Sigmoid colon (tissue), 7 donors: ENCODE measurements around the gene CDC14A. TPM values are rescaled to one million over a fixed set of nuclear protein-coding genes. Genes with fewer than 3 reads are reported as not detected.

ENCODE experiments used
- DNase-seq: peaks from one replicate; pipeline ENCODE4 v3.0.0-alpha.2; 2019
- H3K27ac ChIP-seq, 4 donors: fragments of 200-600 bp; sonication (generic); one replicate each; pipeline ENCODE4 v1.5.1; 2016 to 2019; ENCODE audit warnings: mild to moderate bottlenecking in 1 of 4
- H3K27me3 ChIP-seq, 3 donors: fragments of 200-600 bp; sonication (generic); one replicate each; pipeline ENCODE4 v1.5.1; 2019; ENCODE audit warnings: mild to moderate bottlenecking in 1 of 3
- H3K36me3 ChIP-seq, 4 donors: fragments of 200-600 bp; sonication (generic); one replicate each; pipeline ENCODE4 v1.5.1; 2016 to 2019
- H3K4me1 ChIP-seq, 4 donors: fragments of 200-600 bp; sonication (generic); one replicate each; pipeline ENCODE4 v1.5.1; 2017 to 2019
- H3K4me3 ChIP-seq, 4 donors: fragments of 200-600 bp; sonication (generic); one replicate each; pipeline ENCODE4 v1.5.1; 2017 to 2019; ENCODE audit warnings: mild to moderate bottlenecking in 2 of 4, moderate library complexity in 1 of 4
- H3K9me3 ChIP-seq, 4 donors: fragments of 200-600 bp in 3 of 4; sonication (generic) in 3 of 4; one replicate each; pipeline versions ENCODE4 v1.5.1 to v1.6.1; 2013 to 2019
- EP300 ChIP-seq, 4 donors: sonication (generic); formaldehyde crosslinking; IDR thresholded peaks; one replicate each; pipeline ENCODE4 v1.6.1; 2017; ENCODE audit warnings: antibody characterized with exemption in 4 of 4
- POLR2A ChIP-seq, 2 donors: fragments of 450-650 bp; IDR thresholded peaks; one replicate each; pipeline ENCODE4 v1.6.1; 2016; ENCODE audit warnings: antibody characterized with exemption in 2 of 2, mild to moderate bottlenecking in 2 of 2, moderate library complexity in 2 of 2
- POLR2AphosphoS5 ChIP-seq, 4 donors: sonication (generic); formaldehyde crosslinking; IDR thresholded peaks; one replicate each; pipeline ENCODE4 v1.6.1; 2017; ENCODE audit warnings: antibody characterized with exemption in 4 of 4
- WGBS, 2 donors: extraction: QIAGEN DNeasy Blood & Tissue Kit; methylation state at CpG; one replicate each; pipeline ENCODE4 v1.1.7; 2013; 5-methylcytosine and 5-hydroxymethylcytosine counted together
- intact Hi-C: fragments of 100-400 bp; cut with DNase I; formaldehyde crosslinking; loops from one replicate; pipeline ENCODE4 v1.15.1; 2023
- polyA plus RNA-seq, 3 donors: library from polyadenylated mRNA; stranded (reverse); fragments of 200-250 nt; gene quantifications; one replicate each; pipeline ENCODE4 v1.2.3, GENCODE V29; 2013
- total RNA-seq, 4 donors: library from RNA; depleted of rRNA; stranded (reverse); fragments of >200 nt; gene quantifications; one replicate each; pipeline ENCODE4 v1.1.0, GENCODE V29; 2016
- TF ChIP-seq, protein P1 (sequence below), 4 experiments: fragments of 450-650 bp in 3 of 4; fragments of 200-600 bp in 1 of 4; IDR thresholded peaks; one replicate each; pipeline ENCODE4 v1.5.1; 2016 to 2019; ENCODE audit warnings: antibody characterized with exemption in 4 of 4, mild to moderate bottlenecking in 3 of 4, moderate library complexity in 2 of 4
- donor health status: healthy with polysubstance abuse.
- donor health status: Bipolar disorder and iron deficiency.
- donor health status: healthy.

Gene CDC14A
- total and polyA plus RNA-seq, 7 donors = 4.6 to 22.7 (median 11.8) TPM

DNA sequence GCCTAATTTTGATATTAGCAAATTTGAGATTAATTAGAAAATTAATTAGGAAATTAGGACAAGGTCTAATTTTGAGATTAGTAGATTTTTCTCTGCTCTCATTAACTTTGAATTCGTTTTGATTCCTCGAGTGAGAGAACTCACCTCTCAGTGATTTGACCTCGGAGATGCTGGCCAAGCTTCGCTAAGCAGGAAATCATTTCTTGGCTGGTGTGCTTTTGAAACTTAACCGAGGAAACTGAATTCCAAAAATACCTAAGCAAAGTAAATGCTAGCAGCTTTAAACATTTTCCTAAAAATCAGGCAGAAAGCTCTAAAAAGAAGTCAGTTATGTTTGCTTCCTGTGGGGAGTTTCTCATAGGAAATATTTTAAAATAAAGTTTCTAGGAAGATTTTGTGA, 34.9 kb downstream of the CDC14A start:
- TF ChIP-seq, protein P1, sequence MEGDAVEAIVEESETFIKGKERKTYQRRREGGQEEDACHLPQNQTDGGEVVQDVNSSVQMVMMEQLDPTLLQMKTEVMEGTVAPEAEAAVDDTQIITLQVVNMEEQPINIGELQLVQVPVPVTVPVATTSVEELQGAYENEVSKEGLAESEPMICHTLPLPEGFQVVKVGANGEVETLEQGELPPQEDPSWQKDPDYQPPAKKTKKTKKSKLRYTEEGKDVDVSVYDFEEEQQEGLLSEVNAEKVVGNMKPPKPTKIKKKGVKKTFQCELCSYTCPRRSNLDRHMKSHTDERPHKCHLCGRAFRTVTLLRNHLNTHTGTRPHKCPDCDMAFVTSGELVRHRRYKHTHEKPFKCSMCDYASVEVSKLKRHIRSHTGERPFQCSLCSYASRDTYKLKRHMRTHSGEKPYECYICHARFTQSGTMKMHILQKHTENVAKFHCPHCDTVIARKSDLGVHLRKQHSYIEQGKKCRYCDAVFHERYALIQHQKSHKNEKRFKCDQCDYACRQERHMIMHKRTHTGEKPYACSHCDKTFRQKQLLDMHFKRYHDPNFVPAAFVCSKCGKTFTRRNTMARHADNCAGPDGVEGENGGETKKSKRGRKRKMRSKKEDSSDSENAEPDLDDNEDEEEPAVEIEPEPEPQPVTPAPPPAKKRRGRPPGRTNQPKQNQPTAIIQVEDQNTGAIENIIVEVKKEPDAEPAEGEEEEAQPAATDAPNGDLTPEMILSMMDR (IDR thresholded peaks at IDR 0.05) = no peak
- TF ChIP-seq POLR2A (IDR thresholded peaks at IDR 0.05) = no peak
- TF ChIP-seq POLR2AphosphoS5 (IDR thresholded peaks at IDR 0.05) = no peak
- no peak for TF ChIP-seq EP300 (IDR thresholded peaks at IDR 0.05)
- Histone ChIP-seq H3K36me3 (no peaks in the 10 kb centered on the region), H3K4me1 (peaks cover 0 to 16% (median 0%) of the 10 kb centered on the region in 4 donors), H3K4me3 (peak overlapping the region in 3 of 4 donors; percentile 10 to 26 (median 13)), H3K9me3 (no peaks in the 10 kb centered on the region), H3K27me3 (no peaks in the 10 kb centered on the region), H3K27ac (peak overlapping the region; percentile 26 to 64 (median 36))
- intact Hi-C loops = no loop called here
- no peak for DNase-seq
- WGBS, 2 donors = 34 to 77% methylated on average over 5 of the region's 5 CpGs

DNA sequence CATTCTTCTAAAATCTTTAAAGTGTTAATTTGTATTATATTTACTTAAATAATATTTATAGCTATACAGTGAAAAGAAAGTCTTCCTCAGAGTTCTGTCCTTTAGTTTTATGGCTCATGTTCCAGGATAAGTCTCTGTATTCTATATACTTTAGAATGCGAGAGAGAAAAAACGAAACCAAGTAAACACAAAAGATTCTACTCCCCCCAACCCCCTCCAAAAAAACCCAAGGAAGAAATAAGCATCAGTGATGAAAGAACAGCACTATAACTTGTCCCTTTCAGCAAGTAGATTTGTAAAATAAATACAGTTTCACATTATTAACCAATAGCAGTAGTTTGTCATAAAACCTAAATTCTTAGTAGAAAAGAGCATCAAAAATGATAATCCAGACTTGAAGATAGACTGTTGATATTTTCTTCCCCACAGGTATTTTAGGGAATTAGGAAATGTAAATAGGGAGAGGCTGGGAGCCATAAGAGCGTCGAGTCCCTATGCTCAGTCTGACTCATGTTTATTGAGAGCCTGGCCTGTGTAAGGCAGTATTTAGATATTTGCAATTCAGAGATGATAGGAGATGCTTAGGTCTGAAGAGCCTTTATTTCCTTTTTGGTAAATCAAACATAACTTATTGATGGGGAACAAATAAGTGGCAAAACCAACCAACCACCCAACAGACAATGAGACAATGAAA, 35.5 kb downstream of the CDC14A start:
- no peaks in the 10 kb centered on the region for H3K36me3 ChIP-seq
- H3K9me3 ChIP-seq = no peaks in the 10 kb centered on the region
- peak overlapping the region in 3 of 4 donors; percentile 10 to 26 (median 13) for H3K4me3 ChIP-seq
- H3K27ac ChIP-seq = peak overlapping the region; percentile 26 to 64 (median 36)
- 40 to 48% methylated on average over 4 of the region's 4 CpGs for WGBS, 2 donors
- H3K27me3 ChIP-seq = no peaks in the 10 kb centered on the region
- H3K4me1 ChIP-seq = peaks cover 0 to 16% (median 0%) of the 10 kb centered on the region in 4 donors
- no peak for DNase-seq
- intact Hi-C loops = no loop called here
- no peak for TF ChIP-seq EP300 (IDR thresholded peaks at IDR 0.05)
- TF ChIP-seq POLR2A (IDR thresholded peaks at IDR 0.05) = no peak
- TF ChIP-seq, protein P1 (IDR thresholded peaks at IDR 0.05) = no peak
- TF ChIP-seq POLR2AphosphoS5 (IDR thresholded peaks at IDR 0.05) = no peak

DNA sequence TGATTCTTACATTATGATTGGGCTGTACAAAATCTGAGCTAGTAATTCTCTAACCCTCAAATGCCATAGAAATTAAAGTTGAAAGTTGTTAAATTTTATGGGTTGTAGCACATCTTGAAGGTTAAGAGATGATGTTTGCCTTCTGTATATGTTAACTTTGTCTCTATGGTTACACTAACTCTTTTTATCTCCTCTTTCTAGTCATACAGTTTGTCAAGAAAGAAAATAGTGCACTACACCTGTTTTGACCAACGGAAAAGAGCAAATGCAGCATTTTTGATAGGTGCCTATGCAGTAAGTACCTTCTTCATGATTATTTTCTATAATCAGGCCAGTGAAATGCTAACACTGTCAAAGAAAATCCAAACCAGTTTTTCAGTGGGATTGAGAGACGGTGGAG, 38.2 kb downstream of the CDC14A start:
- H3K4me1 ChIP-seq = peaks cover 0 to 16% (median 0%) of the 10 kb centered on the region in 4 donors
- TF ChIP-seq, protein P1 (IDR thresholded peaks at IDR 0.05) = no peak
- TF ChIP-seq POLR2A (IDR thresholded peaks at IDR 0.05) = no peak
- no peak for TF ChIP-seq POLR2AphosphoS5 (IDR thresholded peaks at IDR 0.05)
- TF ChIP-seq EP300 (IDR thresholded peaks at IDR 0.05) = no peak
- H3K36me3 ChIP-seq = no peaks in the 10 kb centered on the region
- intact Hi-C loops = no loop called here
- no peak overlapping the region for H3K4me3 ChIP-seq
- no peak for DNase-seq
- no peaks in the 10 kb centered on the region for H3K9me3 ChIP-seq
- no peaks in the 10 kb centered on the region for H3K27me3 ChIP-seq
- H3K27ac ChIP-seq = no peak overlapping the region
- 28 to 74% methylated on average over 2 of the region's 2 CpGs for WGBS, 2 donors

DNA sequence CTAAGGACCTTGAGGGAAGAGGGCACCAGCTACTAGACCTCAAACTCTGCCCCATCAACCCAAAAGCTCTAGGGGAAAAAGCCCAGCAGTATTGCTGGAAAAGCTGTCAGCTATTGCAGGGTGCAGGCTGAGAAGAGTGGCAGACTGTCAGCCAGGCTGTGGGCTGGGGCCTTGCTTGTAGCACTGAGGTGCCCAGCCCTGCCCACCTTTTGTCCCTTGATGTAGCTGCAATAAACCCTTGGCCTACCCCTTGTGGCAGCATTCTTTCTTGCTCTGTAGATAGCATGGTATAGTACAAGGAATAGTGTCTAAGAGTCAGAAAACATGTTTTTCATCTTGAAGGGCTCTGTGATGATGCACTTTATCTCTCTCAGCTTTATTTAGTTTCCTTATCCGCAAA, 39.4 kb downstream of the CDC14A start:
- no peaks in the 10 kb centered on the region for H3K9me3 ChIP-seq
- H3K4me3 ChIP-seq = no peak overlapping the region
- WGBS, 2 donors = 80 to 86% methylated on average over 1 of the region's 1 CpG
- intact Hi-C loops = no loop called here
- H3K27ac ChIP-seq = no peak overlapping the region
- no peaks in the 10 kb centered on the region for H3K36me3 ChIP-seq
- peaks cover 0 to 15% (median 0%) of the 10 kb centered on the region in 4 donors for H3K4me1 ChIP-seq
- no peaks in the 10 kb centered on the region for H3K27me3 ChIP-seq
- TF ChIP-seq EP300 (IDR thresholded peaks at IDR 0.05) = no peak
- no peak for TF ChIP-seq POLR2A (IDR thresholded peaks at IDR 0.05)
- TF ChIP-seq POLR2AphosphoS5 (IDR thresholded peaks at IDR 0.05) = no peak
- TF ChIP-seq, protein P1 (IDR thresholded peaks at IDR 0.05) = no peak
- no peak for DNase-seq
